GM20431 (cell line): ENCODE measurements around the gene MYRFL.
"Not testable (repeated sequence)": the region's sequence is repeated elsewhere in the genome, so short reads cannot be mapped to it uniquely, and the experiment has no call there.

Experiments used
- in situ Hi-C: fragments of 300-500 bp; cut with MseI, MboI; formaldehyde crosslinking; loops from one replicate; pipeline ENCODE4 v1.15.0; 2020; ENCODE audit warnings: low sequenced_read_pairs; ENCODE audit not compliant: unreplicated experiment

Gene MYRFL

GRCh38 chr12:69840727-69841126, 15.7 kb downstream of the MYRFL start:
- in situ Hi-C loops: no loop called here

DNA sequence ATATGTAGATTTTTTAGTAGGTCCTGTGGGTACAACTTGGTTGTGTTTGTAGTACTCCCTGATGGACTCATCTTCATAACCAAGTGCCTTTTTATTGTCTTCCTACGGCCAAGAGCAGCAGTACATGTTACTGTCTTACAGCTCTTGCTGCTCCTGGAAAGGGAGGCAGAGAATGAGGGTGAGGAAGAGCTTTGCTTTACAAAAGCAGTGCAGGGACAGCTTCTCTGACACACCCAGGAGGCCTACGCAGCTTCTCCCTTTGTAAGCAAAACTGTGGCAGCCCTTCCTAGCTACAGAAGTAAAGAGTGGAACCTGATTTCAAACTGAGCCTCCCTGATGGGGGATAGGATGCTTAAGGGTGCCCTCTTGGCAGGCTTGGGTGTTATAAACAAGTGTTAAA, 18.6 kb downstream of the MYRFL start:
- in situ Hi-C loops: no loop called here

DNA sequence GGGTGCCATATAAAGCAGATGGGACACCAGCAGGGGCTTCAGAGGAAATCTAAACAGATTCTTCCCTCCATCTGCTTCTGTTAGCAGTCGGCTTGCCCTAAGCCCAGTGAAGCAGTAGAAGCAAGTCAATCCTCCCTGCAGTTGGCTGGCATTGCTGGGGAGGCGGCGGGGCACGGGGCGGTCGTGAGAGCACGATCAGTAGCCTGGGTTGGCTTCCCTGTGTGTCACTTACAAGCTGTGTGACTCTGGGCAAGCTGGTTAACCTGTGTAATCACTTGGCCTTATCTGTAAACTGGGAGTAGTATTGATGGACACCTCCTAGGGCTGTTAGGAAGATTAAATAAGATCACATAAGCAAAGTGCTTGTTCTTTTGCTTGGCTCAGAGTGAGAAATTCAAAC, 19.4 kb downstream of the MYRFL start:
- in situ Hi-C loops: no loop called here

DNA sequence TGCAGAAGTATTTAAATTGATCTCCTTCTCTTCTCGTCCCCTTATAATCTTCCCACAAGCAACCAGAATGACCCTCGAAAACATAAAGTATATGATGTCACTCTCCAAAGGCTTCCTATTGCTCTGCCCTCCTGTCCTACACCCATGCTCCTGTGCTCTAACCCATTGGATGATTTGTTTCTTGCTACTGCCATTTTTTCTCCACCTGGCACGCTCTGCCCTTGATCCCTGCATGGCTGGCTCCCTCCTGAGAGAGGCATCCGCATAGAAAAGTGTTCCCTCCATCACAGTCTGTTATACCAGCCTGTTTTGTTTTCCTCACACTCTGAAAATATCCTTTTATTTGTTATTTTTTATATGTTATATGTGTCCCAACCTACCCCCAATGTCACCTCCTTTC, 19.8 kb downstream of the MYRFL start:
- in situ Hi-C loops: no loop called here

DNA sequence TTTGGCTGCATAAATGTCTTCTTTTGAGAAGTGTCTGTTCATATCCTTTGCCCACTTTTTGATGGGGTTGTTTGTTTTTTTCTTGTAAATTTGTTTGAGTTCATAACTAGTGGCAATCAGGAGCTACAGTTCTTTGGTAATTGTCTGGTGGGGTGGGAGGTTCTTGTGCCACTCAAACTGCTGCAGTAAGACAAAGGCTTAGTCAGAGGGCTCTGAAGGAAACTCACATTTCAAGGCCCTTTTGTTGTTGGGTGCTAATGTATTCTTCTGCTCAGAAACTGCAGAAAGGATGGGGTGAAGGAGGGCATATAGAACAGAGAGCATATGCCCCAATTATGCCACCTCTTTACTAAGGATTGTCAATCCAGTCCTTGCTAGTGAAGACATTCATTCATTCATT, 21.9 kb downstream of the MYRFL start:
- in situ Hi-C loops: no loop called here

DNA sequence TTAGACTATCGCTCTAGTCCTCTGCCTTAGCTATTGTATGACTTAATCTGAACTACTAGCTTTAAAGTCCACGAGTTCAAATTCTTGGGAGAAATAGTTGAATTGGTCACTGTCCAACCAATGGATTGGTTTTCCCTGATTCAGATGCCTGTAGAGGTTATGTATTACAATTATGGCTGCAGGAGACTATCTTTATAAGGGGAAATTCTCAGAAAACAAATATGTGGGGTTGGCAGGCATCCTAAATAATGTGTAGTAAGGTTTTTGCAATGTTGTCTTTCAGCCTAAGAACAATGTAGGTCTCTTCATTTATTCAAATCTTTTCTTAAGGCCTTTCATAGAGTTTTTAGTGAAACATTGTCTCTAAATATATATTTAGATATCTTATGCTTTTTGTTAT, 26.9 kb downstream of the MYRFL start:
- in situ Hi-C loops: no loop called here

DNA sequence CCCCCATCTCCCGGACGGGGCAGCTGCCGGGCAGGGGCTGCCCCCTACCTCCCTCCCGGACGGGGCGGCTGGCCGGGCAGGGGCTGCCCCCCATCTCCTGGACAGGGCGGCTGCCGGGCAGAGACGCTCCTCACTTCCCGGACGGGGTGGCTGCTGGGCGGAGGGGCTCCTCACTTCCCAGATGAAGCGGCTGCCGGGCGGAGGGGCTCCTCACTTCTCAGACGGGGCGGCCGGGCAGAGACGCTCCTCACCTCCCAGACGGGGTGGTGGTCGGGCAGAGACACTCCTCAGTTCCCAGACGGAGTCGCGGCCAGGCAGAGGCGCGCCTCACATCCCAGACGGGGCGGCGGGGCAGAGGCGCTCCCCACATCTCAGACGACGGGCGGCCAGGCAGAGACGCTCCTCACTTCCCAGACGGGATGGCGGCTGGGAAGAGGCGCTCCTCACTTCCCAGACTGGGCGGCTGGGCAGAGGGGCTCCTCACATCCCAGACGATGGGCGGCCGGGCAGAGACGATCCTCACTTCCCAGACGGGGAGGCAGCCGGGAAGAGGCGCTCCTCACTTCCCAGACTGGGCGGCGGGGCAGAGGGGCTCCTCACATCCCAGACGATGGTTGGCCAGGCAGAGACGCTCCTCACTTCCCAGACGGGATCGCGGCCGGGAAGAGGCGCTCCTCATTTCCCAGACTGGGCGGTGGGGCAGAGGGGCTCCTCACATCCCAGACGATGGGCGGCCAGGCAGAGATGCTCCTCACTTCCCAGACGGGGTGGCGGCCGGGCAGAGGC, 28.3 kb downstream of the MYRFL start:
- in situ Hi-C loops: not testable (repeated sequence)

- in situ Hi-C loops: no loop called here
Measured at GRCh38 chr12:69866698-69867097, 41.7 kb downstream of the MYRFL start.

DNA sequence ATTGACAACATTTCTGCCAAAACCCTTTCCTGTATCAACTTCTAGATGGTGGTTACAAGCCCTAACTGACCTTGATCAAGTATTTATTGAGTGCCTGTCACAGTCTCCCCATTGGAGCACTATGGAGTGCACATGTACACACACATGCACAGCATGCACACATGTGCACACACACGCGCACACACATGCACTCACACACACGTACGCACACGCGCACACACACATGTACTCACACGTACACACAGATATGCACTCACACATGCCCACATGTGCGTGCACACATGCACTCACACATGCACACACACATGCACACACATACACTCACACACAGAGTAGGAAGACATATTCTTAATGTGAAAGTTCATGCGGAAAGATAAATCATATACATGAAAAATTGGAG, 43.7 kb downstream of the MYRFL start:
- in situ Hi-C loops: no loop called here

DNA sequence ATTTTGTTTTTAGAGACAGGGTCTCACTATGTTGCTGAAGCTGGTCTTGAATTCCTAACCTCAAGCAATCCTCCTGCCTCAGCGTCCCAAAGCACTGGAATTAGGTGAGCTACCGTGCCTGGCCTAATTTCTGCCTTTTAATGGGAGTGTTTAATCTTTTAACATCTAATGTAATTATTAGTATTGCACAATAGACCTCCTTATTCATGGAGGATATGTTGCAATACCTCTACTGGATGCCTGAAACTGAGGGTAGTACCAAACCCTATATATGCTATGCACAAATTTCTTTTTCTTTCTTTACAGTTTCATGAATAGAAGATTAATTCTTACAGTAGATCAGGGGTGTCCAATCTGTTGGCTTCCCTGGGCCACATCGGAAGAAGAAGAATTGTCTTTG, 47.8 kb downstream of the MYRFL start:
- in situ Hi-C loops: no loop called here

DNA sequence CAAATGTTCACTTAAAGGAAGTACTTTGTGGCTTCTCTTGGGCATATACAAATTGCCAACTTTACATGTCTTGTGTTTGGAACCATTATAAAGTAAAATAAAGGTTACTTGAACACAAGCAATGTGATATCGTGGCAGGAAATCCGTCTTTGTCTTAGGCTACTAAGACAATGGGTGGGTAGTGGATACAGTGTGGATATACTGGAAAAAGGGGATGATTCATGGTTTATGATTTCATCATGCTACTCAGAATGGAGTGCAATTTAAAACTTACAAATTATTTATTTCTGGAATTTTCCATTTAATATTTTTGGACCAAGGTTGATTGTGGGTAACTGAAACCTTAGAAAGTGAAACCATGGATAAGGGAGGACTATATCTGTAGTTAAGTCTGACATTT, 48.4 kb downstream of the MYRFL start:
- in situ Hi-C loops: no loop called here

DNA sequence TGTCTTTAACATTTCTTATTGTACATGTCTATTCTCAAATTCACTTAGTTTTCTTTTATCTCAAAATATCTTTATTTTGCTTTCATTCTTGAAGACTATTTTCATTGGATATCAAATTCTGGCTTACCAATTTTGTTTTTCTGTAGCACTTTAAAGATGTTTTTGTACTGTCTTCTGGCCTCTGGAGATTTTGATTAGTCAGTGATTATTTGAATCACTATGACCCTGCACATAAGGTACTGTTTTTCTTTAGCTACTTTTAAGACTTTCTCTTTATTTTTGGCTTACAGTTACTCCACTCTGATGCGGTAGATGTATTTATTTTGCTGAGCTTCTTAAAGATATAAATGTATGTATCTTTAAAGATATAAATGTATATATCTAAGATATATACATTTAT, 49.6 kb downstream of the MYRFL start:
- in situ Hi-C loops: loop anchor here (25.0 kb wide), 2 partner anchors 688 to 863 kb away; no protein-coding TSS in a partner anchor

DNA sequence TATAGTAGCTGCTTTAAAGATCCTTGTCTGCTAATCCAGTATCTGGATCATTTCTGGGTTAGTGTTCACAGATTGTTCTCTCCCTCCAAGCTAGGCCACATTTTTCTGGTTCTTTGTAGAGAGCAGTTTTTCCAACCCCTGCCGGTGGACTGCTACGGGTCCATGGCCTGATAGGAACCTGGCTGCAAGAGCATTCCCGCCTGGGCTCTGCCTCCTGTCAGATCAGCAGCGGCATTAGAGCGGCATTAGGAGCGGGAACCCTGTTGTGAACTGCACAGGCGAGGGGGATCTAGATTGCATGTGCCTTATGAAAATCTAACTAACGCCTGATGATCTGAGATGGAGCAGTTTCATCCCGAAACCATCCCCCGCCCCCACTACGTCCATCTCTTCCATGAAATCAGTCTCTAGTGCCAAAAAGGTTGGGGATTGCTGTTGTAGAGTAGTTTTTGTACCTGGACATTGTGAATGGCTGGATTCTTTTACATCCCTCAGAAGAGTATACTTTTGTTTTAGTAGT, 50.4 kb downstream of the MYRFL start:
- in situ Hi-C loops: loop anchor here (25.0 kb wide), 2 partner anchors 687 to 862 kb away; no protein-coding TSS in a partner anchor

- in situ Hi-C loops: loop anchor here (25.0 kb wide), 2 partner anchors 683 to 858 kb away; no protein-coding TSS in a partner anchor
Measured at GRCh38 chr12:69879007-69879960, 54.3 kb downstream of the MYRFL start.

GRCh38 chr12:69880571-69880970, 55.5 kb downstream of the MYRFL start:
- in situ Hi-C loops: loop anchor here (25.0 kb wide), 2 partner anchors 682 to 857 kb away; no protein-coding TSS in a partner anchor

DNA sequence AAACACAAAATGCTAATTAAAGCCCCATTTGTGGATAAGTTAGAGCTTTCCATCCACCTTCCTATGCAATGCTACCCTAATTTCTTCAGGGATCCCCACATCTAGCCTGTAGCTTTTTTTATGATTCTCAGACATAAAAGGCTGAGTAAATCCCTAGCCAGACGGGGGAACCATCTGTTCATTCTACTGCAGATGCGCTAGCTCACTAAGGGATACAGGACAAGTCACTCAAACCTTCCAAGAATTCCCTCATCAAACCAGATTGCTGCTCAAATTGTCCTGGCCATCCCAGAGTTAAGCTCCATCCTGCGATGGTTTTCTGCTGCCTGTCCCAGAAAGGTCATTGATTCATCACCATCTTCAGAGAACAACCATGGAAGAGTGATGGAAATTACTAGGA, 56.7 kb downstream of the MYRFL start:
- in situ Hi-C loops: loop anchor here (25.0 kb wide), 2 partner anchors 681 to 856 kb away; no protein-coding TSS in a partner anchor

GRCh38 chr12:69884386-69884785, 59.4 kb downstream of the MYRFL start:
- in situ Hi-C loops: loop anchor here (25.0 kb wide), 2 partner anchors 678 to 853 kb away; no protein-coding TSS in a partner anchor

DNA sequence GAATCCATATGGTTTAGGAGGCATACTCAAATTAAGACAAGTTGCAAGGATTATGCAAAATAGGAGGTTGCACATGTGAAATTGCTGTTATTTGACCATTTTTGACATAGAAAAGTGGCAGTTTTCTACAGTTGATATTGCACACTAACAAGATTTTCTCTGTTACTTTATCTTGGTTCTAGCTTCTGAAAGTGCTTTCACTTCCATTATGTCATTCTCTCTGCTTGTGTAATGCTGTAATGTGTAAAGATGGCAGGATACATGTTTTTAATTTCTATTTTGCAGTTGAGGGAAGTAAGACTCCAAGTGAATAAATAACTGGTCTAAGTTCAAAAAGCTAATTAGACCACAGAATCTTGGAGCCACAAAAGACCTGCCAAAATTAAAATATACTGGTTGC, 60.6 kb downstream of the MYRFL start:
- in situ Hi-C loops: loop anchor here (25.0 kb wide), 2 partner anchors 677 to 852 kb away; no protein-coding TSS in a partner anchor

DNA sequence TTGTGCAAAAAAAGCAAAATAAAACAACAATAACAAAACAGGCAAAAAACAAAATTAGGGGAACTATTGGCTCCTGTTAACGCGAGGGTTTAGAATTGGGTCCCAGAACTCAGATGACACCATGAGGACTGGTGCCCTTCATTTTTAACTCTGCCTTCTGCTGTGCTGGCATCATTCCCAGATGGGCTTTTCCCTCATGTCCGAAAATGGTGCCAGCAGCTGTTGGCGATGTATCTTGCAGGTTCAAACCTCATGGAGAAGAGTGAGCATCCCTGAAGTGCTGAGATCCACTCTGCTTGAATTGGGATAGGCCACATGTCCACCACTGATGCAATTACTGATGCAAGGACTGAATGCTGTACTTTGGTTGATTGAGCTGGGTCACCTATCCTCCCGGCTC, 61.1 kb downstream of the MYRFL start:
- in situ Hi-C loops: loop anchor here (25.0 kb wide), 2 partner anchors 676 to 851 kb away; no protein-coding TSS in a partner anchor

GRCh38 chr12:69886715-69887114, 61.7 kb downstream of the MYRFL start:
- in situ Hi-C loops: loop anchor here (25.0 kb wide), 2 partner anchors 676 to 851 kb away; no protein-coding TSS in a partner anchor
